HEK293 (cell line): ENCODE data around the gene MYO5B.

Experiments used
- CTCF ChIA-PET: fragments of 350-600 bp; formaldehyde crosslinking; extraction: SDS; loops from one replicate; lab custom pipeline; 2021; ENCODE audit warnings: antibody characterized with exemption; lab: Yijun Ruan, JAX
- POLR2A ChIA-PET: fragments of 300-600 bp; formaldehyde crosslinking; extraction: SDS; loops from one replicate; lab custom pipeline; 2020; ENCODE audit warnings: antibody characterized with exemption, inconsistent platforms; lab: Yijun Ruan, JAX
- H3K27ac ChIP-seq: fragments of 200-500 bp; sonication (Bioruptor generic); 2 replicates; pipeline ENCODE4 v1.5.1; 2014; ENCODE audit warnings: low read depth, low read length, control low read depth, inconsistent platforms; ENCODE audit errors: extremely low read depth
- H3K36me3 ChIP-seq, 2 experiments: fragments of 200-500 bp in 1 of 2; sonication (Bioruptor generic) in 1 of 2; 1 replicate in 1 of 2; 2 replicates in 1 of 2; pipeline ENCODE4 v1.5.1; 2014 to 2017; ENCODE audit warnings: inconsistent platforms in 2 of 2, low read length in 2 of 2; ENCODE audit not compliant: control insufficient read depth in 2 of 2, insufficient read depth in 1 of 2
- H3K4me1 ChIP-seq: fragments of 200-500 bp; sonication (Bioruptor generic); 2 replicates; pipeline ENCODE4 v1.5.1; 2014; ENCODE audit warnings: mild to moderate bottlenecking, low read length, inconsistent platforms; ENCODE audit not compliant: control insufficient read depth, insufficient read depth
- H3K4me3 ChIP-seq: 2 replicates; pipeline ENCODE4 v1.5.1; 2011; ENCODE audit warnings: low read depth, mild to moderate bottlenecking, control low read depth, low read length, moderate library complexity
- H3K9me3 ChIP-seq: fragments of 200-500 bp; sonication (Bioruptor generic); 2 replicates; pipeline ENCODE4 v1.5.1; 2014; ENCODE audit warnings: low read depth, low read length, inconsistent platforms; ENCODE audit not compliant: control insufficient read depth, insufficient read depth
- HOXA7 ChIP-seq: sonication (generic); formaldehyde crosslinking; IDR thresholded peaks from 2 replicates; pipeline ENCODE4 v1.8.1; 2022; ENCODE audit warnings: missing genetic modification reagents, borderline replicate concordance
- KLF10 ChIP-seq: fragments of 450-650 bp; IDR thresholded peaks from 2 replicates; pipeline ENCODE4 v1.5.1; 2018; ENCODE audit warnings: missing biosample characterization, mild to moderate bottlenecking, missing genetic modification characterization
- KLF17 ChIP-seq: fragments of 450-650 bp; formaldehyde crosslinking; IDR thresholded peaks from 2 replicates; pipeline ENCODE4 v1.5.1; 2016; ENCODE audit warnings: missing biosample characterization, missing genetic modification characterization
- KLF9 ChIP-seq: fragments of 450-650 bp; formaldehyde crosslinking; IDR thresholded peaks from 2 replicates; pipeline ENCODE4 v1.5.1; 2016; ENCODE audit warnings: missing biosample characterization, missing genetic modification characterization, low read depth
- MZF1 ChIP-seq: fragments of 450-650 bp; formaldehyde crosslinking; IDR thresholded peaks from 2 replicates; pipeline ENCODE4 v1.5.1; 2017; ENCODE audit warnings: missing biosample characterization, missing genetic modification characterization, borderline replicate concordance
- PRDM6 ChIP-seq: fragments of 450-650 bp; formaldehyde crosslinking; IDR thresholded peaks from 2 replicates; pipeline ENCODE4 v1.5.1; 2017; ENCODE audit warnings: missing biosample characterization, missing genetic modification characterization
- SALL2 ChIP-seq: fragments of 450-650 bp; formaldehyde crosslinking; IDR thresholded peaks from 2 replicates; pipeline ENCODE4 v1.5.0; 2017; ENCODE audit warnings: missing biosample characterization, mild to moderate bottlenecking, missing genetic modification characterization, borderline replicate concordance
- SCRT1 ChIP-seq: fragments of 450-650 bp; formaldehyde crosslinking; IDR thresholded peaks from 2 replicates; pipeline ENCODE4 v1.5.1; 2016; ENCODE audit warnings: missing biosample characterization, missing genetic modification characterization, borderline replicate concordance
- ZNF133 ChIP-seq: fragments of 450-650 bp; formaldehyde crosslinking; IDR thresholded peaks from 2 replicates; pipeline ENCODE4 v1.5.1; 2016; ENCODE audit warnings: missing biosample characterization, missing genetic modification characterization
- ZNF148 ChIP-seq: fragments of 450-650 bp; formaldehyde crosslinking; IDR thresholded peaks from 2 replicates; pipeline ENCODE4 v1.5.0; 2017; ENCODE audit warnings: missing biosample characterization, missing genetic modification characterization, borderline replicate concordance
- ZNF266 ChIP-seq: fragments of 450-650 bp; formaldehyde crosslinking; IDR thresholded peaks from 2 replicates; pipeline ENCODE4 v1.5.1; 2016; ENCODE audit warnings: missing biosample characterization, missing genetic modification characterization, low read depth
- ZNF274 ChIP-seq, 2 experiments: fragments of 200-500 bp in 1 of 2; fragments of 450-650 bp in 1 of 2; sonication (Bioruptor generic) in 1 of 2; formaldehyde crosslinking in 1 of 2; IDR thresholded peaks; 2 replicates each; pipeline versions ENCODE4 v1.5.1 to v1.6.1; 2014 to 2016; ENCODE audit warnings: borderline replicate concordance in 1 of 2, inconsistent platforms in 1 of 2, low read length in 1 of 2, missing biosample characterization in 1 of 2, missing genetic modification characterization in 1 of 2
- ZNF280D ChIP-seq: fragments of 450-650 bp; formaldehyde crosslinking; IDR thresholded peaks from 2 replicates; pipeline ENCODE4 v1.5.1; 2016; ENCODE audit warnings: missing biosample characterization, missing genetic modification characterization
- ZNF335 ChIP-seq: fragments of 450-650 bp; formaldehyde crosslinking; conservative IDR thresholded peaks from 2 replicates; pipeline ENCODE4 v1.5.1; 2016; ENCODE audit warnings: missing biosample characterization, missing genetic modification characterization
- ZNF391 ChIP-seq: fragments of 450-650 bp; formaldehyde crosslinking; IDR thresholded peaks from 2 replicates; pipeline ENCODE4 v1.5.1; 2016; ENCODE audit warnings: low read depth, missing biosample characterization, missing genetic modification characterization, borderline replicate concordance
- ZNF513 ChIP-seq: fragments of 450-650 bp; IDR thresholded peaks from 2 replicates; pipeline ENCODE4 v1.5.1; 2018; ENCODE audit warnings: missing biosample characterization, missing genetic modification characterization
- ZNF544 ChIP-seq: fragments of 450-650 bp; formaldehyde crosslinking; IDR thresholded peaks from 2 replicates; pipeline ENCODE4 v1.5.0; 2017; ENCODE audit warnings: missing biosample characterization, missing genetic modification characterization

MYO5B gene

GRCh38 chr18:50172367-50172766 lies 22.6 kb downstream of the MYO5B start:
- CTCF ChIA-PET = no interaction called here
- POLR2A ChIA-PET = no interaction called here
- Histone ChIP-seq H3K4me3 (no peak overlapping the region), H3K9me3 (no peaks in the 10 kb centered on the region), H3K36me3 (no peaks in the 10 kb centered on the region), H3K4me1 (peaks cover 11% of the 10 kb centered on the region), H3K27ac (no peak overlapping the region)
- TF ChIP-seq ZNF391 (tag by site-specific recombination) = no peak

GRCh38 chr18:50171406-50171805 lies 23.5 kb downstream of the MYO5B start:
- Histone ChIP-seq H3K4me1 (0 out of 2 replicates have a peak, but pooled peaks cover 4% of the 10 kb centered on the region), H3K36me3 (no peaks in the 10 kb centered on the region), H3K9me3 (no peaks in the 10 kb centered on the region), H3K27ac (no peak overlapping the region), H3K4me3 (no peak overlapping the region)
- ChIA-PET POLR2A (no interaction called here), CTCF (no interaction called here)
- no peak for TF ChIP-seq KLF10 (tag by site-specific recombination)
- no peak for TF ChIP-seq KLF17 (tag by site-specific recombination)
- TF ChIP-seq ZNF274 (IDR thresholded peaks at IDR 0.05; ENCODE audit: low read length) = no peak
- TF ChIP-seq ZNF274 (tag by site-specific recombination; IDR thresholded peaks at IDR 0.05; ENCODE audit: borderline replicate concordance) = no peak
- TF ChIP-seq PRDM6 (tag by site-specific recombination) = no peak
- no peak for TF ChIP-seq ZNF391 (tag by site-specific recombination)
- no peak for TF ChIP-seq ZNF544 (tag by site-specific recombination)
- TF ChIP-seq HOXA7 = no peak
- TF ChIP-seq SCRT1 (tag by site-specific recombination) = no peak

- H3K4me1 ChIP-seq = 0 out of 2 replicates have a peak, but pooled peaks cover 8% of the 10 kb centered on the region
- no peak overlapping the region for H3K4me3 ChIP-seq
- ChIA-PET CTCF (no interaction called here), POLR2A (no interaction called here)
- TF ChIP-seq ZNF513 (tag by site-specific recombination) = no peak
- TF ChIP-seq ZNF148 = no peak
- TF ChIP-seq ZNF280D = no peak
- no peak for TF ChIP-seq SALL2
- TF ChIP-seq ZNF335 (tag by site-specific recombination) = no peak
- TF ChIP-seq ZNF133 (tag by site-specific recombination) = no peak
- no peak for TF ChIP-seq ZNF266
- no peak for TF ChIP-seq MZF1 (tag by site-specific recombination)
- TF ChIP-seq KLF9 (tag by site-specific recombination) = no peak
- H3K9me3 ChIP-seq = no peaks in the 10 kb centered on the region
- no peak overlapping the region for H3K27ac ChIP-seq
- H3K36me3 ChIP-seq = no peaks in the 10 kb centered on the region
These were observed 24.9 kb downstream of the MYO5B start for GRCh38 chr18:50170004-50170403.
